Prostate gland (tissue), 2 donors: Measurements from ENCODE around the gene UCN. TPM values are rescaled to one million over a fixed set of nuclear protein-coding genes. Genes with fewer than 3 reads are reported as not detected.
"Not testable (repeated sequence)": the region's sequence is repeated elsewhere in the genome, so short reads cannot be mapped to it uniquely, and the experiment has no call there.

Experiments
- DNase-seq: peaks from one replicate; pipeline ENCODE4 v3.0.0-alpha.2; 2019; ENCODE audit warnings: low spot score
- H3K27ac ChIP-seq, 2 donors: fragments of 200-600 bp; sonication (generic); 2 replicates each; pipeline ENCODE4 v1.5.1; 2017 to 2019
- H3K27me3 ChIP-seq: fragments of 200-600 bp; sonication (generic); replicated peaks from 2 replicates; pipeline ENCODE4 v1.5.1; 2019; ENCODE audit not compliant: insufficient read depth
- H3K36me3 ChIP-seq, 2 donors: fragments of 200-600 bp; sonication (generic); 1 replicate in 1 of 2; 2 replicates in 1 of 2; pipeline versions ENCODE4 v1.5.1 to v1.8.1; 2017 to 2019
- H3K4me1 ChIP-seq: fragments of 200-600 bp; sonication (generic); replicated peaks from 2 replicates; pipeline ENCODE4 v1.5.1; 2019
- H3K4me3 ChIP-seq, 2 donors: fragments of 200-600 bp; sonication (generic); 2 replicates each; pipeline ENCODE4 v1.5.1; 2017 to 2019
- H3K9me3 ChIP-seq: fragments of 200-600 bp; sonication (generic); 2 replicates; pipeline ENCODE4 v1.5.1; 2017
- POLR2A ChIP-seq: fragments of 450-650 bp; IDR thresholded peaks from one replicate; pipeline ENCODE4 v1.6.1; 2016; ENCODE audit warnings: antibody characterized with exemption, mild to moderate bottlenecking
- POLR2AphosphoS5 ChIP-seq: sonication (generic); formaldehyde crosslinking; IDR thresholded peaks from one replicate; pipeline ENCODE4 v1.6.1; 2017; ENCODE audit warnings: antibody characterized with exemption
- WGBS: methylation state at CpG from one replicate; pipeline ENCODE4 v1.1.5; 2018; 5-methylcytosine and 5-hydroxymethylcytosine counted together
- intact Hi-C: fragments of 100-400 bp; cut with DNase I; formaldehyde crosslinking; loops from one replicate; pipeline ENCODE4 v1.14.2; 2022
- total RNA-seq, 2 donors: library from RNA; depleted of rRNA; stranded (reverse); fragments of >200 nt; gene quantifications; one replicate each; pipeline ENCODE4 v1.1.0, GENCODE V29; 2016
- TF ChIP-seq, protein P1 (sequence below), 4 experiments: fragments of 200-600 bp in 2 of 4; fragments of 450-650 bp in 2 of 4; sonication (generic) in 2 of 4; IDR thresholded peaks; 1 replicate in 3 of 4; 2 replicates in 1 of 4; pipeline ENCODE4 v1.5.1; 2016 to 2019; ENCODE audit warnings: antibody characterized with exemption in 4 of 4, mild to moderate bottlenecking in 2 of 4, moderate library complexity in 2 of 4

UCN gene
- total RNA-seq, 2 donors from 2014 or later = 4.2 to 11.2 TPM

DNA sequence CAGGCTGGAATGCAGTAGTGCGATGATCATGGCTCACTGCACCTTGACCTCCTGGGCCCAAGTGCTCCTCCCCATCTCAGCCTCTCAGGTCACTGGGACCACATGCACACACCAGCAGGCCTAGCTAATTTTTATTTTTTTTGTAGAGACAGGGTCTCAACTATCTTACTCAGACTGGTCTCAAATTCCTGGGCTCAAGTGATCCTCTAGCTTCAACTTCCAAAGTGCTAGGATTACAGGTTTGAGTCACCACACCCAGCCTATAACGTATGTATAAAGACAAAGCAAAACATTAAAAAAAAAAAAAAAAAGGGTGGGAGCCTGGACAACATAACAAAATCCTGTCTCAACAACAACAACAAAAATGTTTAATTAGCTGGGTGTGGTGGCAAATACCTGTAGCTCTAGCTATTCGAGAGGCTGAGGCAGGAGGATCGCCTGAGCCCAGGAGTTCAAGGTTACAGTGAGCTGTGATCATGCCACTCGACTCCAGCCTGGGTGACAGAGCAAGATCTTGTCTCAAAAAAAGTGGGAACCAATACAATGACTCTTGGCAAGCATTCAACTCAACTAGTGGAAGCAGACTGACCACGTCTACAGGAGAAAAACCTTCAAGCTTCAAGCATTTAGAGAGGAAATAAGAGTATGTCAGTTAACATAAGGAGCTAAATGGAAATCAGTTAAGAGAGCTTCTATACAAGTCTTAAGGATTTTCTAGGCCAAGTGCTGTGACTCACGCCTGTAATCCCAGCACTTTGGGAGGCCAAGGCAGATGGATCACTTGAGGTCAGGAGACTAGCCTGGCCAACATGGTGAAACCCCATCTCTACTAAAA is 45.7 kb upstream of the UCN start:
- Histone ChIP-seq H3K4me1 (peaks cover 4% of the 10 kb centered on the region), H3K4me3 (no peak overlapping the region), H3K36me3 (no peaks in the 10 kb centered on the region), H3K27me3 (no peaks in the 10 kb centered on the region), H3K27ac (no peak overlapping the region), H3K9me3 (no peaks in the 10 kb centered on the region)
- DNase-seq = no peak
- intact Hi-C loops = no loop called here
- WGBS = 70% methylated on average over 7 of the region's 7 CpGs
- TF ChIP-seq POLR2AphosphoS5 (no peak), POLR2A (no peak)
- TF ChIP-seq, protein P1, sequence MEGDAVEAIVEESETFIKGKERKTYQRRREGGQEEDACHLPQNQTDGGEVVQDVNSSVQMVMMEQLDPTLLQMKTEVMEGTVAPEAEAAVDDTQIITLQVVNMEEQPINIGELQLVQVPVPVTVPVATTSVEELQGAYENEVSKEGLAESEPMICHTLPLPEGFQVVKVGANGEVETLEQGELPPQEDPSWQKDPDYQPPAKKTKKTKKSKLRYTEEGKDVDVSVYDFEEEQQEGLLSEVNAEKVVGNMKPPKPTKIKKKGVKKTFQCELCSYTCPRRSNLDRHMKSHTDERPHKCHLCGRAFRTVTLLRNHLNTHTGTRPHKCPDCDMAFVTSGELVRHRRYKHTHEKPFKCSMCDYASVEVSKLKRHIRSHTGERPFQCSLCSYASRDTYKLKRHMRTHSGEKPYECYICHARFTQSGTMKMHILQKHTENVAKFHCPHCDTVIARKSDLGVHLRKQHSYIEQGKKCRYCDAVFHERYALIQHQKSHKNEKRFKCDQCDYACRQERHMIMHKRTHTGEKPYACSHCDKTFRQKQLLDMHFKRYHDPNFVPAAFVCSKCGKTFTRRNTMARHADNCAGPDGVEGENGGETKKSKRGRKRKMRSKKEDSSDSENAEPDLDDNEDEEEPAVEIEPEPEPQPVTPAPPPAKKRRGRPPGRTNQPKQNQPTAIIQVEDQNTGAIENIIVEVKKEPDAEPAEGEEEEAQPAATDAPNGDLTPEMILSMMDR (IDR thresholded peaks at IDR 0.05) = no peak

DNA sequence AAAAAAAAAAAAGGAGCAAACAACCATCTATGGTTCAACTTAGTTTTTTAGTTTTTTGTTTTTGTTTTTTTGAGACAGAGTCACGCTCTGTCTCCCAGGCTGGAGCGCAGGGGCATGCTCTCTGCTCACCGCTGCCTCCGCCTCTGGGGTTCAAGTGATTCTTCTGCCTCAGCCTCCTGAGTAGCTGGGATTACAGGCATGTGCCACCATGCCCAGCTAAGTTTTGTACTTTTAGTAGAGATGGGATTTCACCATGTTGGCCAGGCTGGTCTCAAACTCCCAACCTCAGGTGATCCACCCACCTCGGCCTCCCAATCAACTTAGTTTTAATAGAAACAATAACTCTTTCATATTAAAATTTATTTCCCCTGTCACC is 45.1 kb upstream of the UCN start:
- intact Hi-C loops, H3K4me3 ChIP-seq, H3K27ac ChIP-seq, H3K36me3 ChIP-seq, H3K4me1 ChIP-seq, H3K9me3 ChIP-seq, H3K27me3 ChIP-seq, DNase-seq: not testable (repeated sequence)
- 94% methylated on average over 5 of the region's 5 CpGs for WGBS

DNA sequence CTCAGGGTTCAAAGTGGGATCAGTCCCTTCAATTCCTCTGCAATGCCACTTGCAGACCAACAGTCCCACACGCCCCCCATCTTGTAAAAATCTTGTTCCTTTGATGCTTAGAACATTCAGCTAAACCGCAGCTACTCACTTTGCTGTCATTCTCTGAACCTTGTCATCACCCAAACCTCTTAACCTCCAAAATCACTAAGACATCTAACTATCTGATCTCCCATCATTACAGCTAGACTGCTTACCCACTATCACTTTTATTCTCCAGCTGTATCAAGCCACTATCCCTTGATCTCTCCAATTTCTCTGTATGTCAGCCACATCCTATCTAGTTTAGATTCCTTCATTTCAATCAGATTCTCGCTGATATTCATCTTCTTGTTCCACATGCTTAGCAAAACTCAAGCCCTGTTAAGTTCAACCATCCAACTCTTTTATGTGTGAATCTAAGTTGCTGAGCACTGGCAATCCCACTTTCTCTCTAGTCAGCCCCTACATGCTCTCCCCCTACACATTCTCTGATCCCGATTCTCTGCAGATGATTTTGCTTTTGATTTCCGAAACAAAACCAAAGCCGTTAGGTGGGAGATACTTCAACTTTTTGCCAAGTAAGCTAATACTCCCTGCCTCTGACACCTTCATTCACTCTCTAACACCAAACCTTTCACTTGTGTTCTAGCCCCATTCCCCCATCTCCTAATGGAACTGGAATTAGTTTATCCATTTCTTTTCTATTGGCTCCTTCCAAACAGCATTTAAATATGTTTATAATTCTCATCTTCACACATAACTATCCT is 43.8 kb upstream of the UCN start:
- no peak for DNase-seq
- 78% methylated on average over 6 of the region's 6 CpGs for WGBS
- Histone ChIP-seq H3K4me1 (peaks cover 4% of the 10 kb centered on the region), H3K27me3 (no peaks in the 10 kb centered on the region), H3K4me3 (no peak overlapping the region), H3K27ac (no peak overlapping the region), H3K36me3 (no peaks in the 10 kb centered on the region), H3K9me3 (no peaks in the 10 kb centered on the region)
- no peak for TF ChIP-seq POLR2AphosphoS5
- no peak for TF ChIP-seq POLR2A
- TF ChIP-seq, protein P1 (IDR thresholded peaks at IDR 0.05) = no peak
- intact Hi-C loops = no loop called here

DNA sequence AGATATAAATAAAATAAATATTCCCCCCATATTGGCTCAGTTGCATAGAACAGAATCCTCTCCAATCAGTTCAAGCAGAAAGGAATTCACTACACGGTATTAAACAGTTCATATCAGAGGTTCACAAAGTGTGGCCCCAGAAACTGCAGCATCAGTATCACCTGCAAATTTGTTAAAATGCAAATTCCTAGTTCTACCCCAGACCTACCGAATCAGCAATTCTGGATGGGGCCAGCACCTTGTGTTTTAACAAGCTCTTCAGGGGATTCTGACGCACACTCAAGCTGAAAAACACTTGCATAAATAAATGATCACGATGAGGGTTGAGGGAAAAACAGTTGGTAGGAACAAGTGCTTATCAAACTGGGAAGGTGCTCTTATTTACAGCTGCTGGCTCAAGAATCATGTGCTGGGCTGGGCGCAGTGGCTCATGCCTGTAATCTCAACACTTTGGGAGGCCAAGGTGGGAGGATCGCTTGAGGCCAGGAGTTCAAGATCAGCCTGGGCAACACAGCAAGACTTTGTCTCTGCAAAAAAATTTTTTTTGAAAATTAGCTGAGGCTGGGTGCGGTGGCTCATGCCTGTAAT is 42.0 kb upstream of the UCN start:
- Histone ChIP-seq H3K36me3 (no peaks in the 10 kb centered on the region), H3K9me3 (no peaks in the 10 kb centered on the region), H3K4me3 (no peak overlapping the region), H3K27ac (no peak overlapping the region), H3K4me1 (peaks cover 4% of the 10 kb centered on the region), H3K27me3 (no peaks in the 10 kb centered on the region)
- intact Hi-C loops = no loop called here
- DNase-seq = no peak
- TF ChIP-seq POLR2AphosphoS5 (no peak), POLR2A (no peak)
- TF ChIP-seq, protein P1 (IDR thresholded peaks at IDR 0.05) = no peak
- 88% methylated on average over 7 of the region's 7 CpGs for WGBS

DNA sequence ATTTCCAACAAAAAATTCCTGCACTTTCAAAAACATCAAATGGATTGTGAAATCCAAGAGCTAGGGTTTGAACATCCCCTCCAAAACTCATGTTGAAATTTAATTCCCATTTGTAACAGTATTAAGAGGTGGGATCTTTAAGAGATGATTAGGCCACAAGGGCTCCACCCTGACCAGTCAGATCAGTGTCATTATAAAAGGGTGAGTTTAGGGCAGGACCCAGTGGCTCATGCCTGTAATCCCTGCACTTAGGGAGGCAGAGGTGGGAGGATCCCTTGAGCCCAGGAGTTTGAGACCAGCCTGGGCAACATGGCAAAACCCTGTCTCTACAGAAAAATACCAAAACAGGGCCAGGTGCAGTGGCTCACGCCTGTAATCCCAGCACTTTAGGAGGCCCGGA is 39.4 kb upstream of the UCN start:
- H3K27me3 ChIP-seq = no peaks in the 10 kb centered on the region
- intact Hi-C loops = no loop called here
- no peak overlapping the region for H3K27ac ChIP-seq
- no peak overlapping the region for H3K4me3 ChIP-seq
- no peak for TF ChIP-seq POLR2AphosphoS5
- peaks cover 0 to 10% of the 10 kb centered on the region in 2 donors for H3K36me3 ChIP-seq
- 89% methylated on average over 2 of the region's 2 CpGs for WGBS
- H3K4me1 ChIP-seq = no peaks in the 10 kb centered on the region
- no peaks in the 10 kb centered on the region for H3K9me3 ChIP-seq
- no peak for DNase-seq
